ENCODE measurements around the gene MMP11.

- TF ChIP-seq CTCF (IDR thresholded peaks at IDR 0.05; ENCODE audit: poor library complexity): no peak
- no peak for TF ChIP-seq EZH2 (IDR thresholded peaks at IDR 0.05; ENCODE audit: borderline replicate concordance)
These were observed 18.4 kb downstream of the MMP11 start for GRCh38 chr22:23790819-23791737.
